K562 (cell line): Measurements from ENCODE around the gene PTPRT.

Experiments
- MYBL2 ChIP-seq, 2 experiments: fragments of 450-650 bp in 1 of 2; sonication (generic) in 1 of 2; formaldehyde crosslinking in 1 of 2; IDR thresholded peaks; 2 replicates each; pipeline versions ENCODE4 v1.6.1 to v1.8.1; 2017 to 2022; ENCODE audit warnings: borderline replicate concordance in 1 of 2, inconsistent platforms in 1 of 2, low read depth in 1 of 2, mild to moderate bottlenecking in 1 of 2, missing genetic modification reagents in 1 of 2, moderate library complexity in 1 of 2
- NR2C2 ChIP-seq, 2 experiments: fragments of 200-800 bp in 1 of 2; sonication (Bioruptor generic) in 1 of 2; sonication (generic) in 1 of 2; formaldehyde crosslinking in 1 of 2; IDR thresholded peaks; 2 replicates each; pipeline versions ENCODE4 v1.6.1 to v1.8.0; 2016 to 2022; ENCODE audit warnings: mild to moderate bottlenecking in 1 of 2, missing compliant biosample characterization in 1 of 2, missing genetic modification characterization in 1 of 2, missing genetic modification reagents in 1 of 2
- POLR2AphosphoS5 ChIP-seq: IDR thresholded peaks from 2 replicates; pipeline ENCODE4 v1.6.1; 2011; ENCODE audit warnings: mild to moderate bottlenecking, low read depth, low read length, moderate library complexity; ENCODE audit not compliant: control insufficient read depth, insufficient read depth
- RAD21 ChIP-seq, 2 experiments: fragments of 250-450 bp in 1 of 2; fragments of 450-650 bp in 1 of 2; sonication (Bioruptor Pico) in 1 of 2; formaldehyde crosslinking in 1 of 2; IDR thresholded peaks in 1 of 2; conservative IDR thresholded peaks in 1 of 2; 2 replicates each; pipeline versions ENCODE4 v1.4.0 to v1.8.0; 2020 to 2022; ENCODE audit warnings: mild to moderate bottlenecking in 2 of 2, moderate library complexity in 1 of 2
- SMAD3 ChIP-seq: fragments of 450-650 bp; formaldehyde crosslinking; conservative IDR thresholded peaks from 2 replicates; pipeline ENCODE4 v1.4.0; 2020; ENCODE audit warnings: mild to moderate bottlenecking
- SREBF2 ChIP-seq: sonication (generic); formaldehyde crosslinking; IDR thresholded peaks from 2 replicates; pipeline ENCODE4 v1.4.0; 2020; ENCODE audit warnings: mild to moderate bottlenecking, missing genetic modification reagents
- TGIF2 ChIP-seq: sonication (generic); formaldehyde crosslinking; IDR thresholded peaks from 2 replicates; pipeline ENCODE4 v1.8.1; 2022; ENCODE audit warnings: mild to moderate bottlenecking, missing genetic modification reagents, moderate library complexity
- ZC3H4 ChIP-seq: sonication (generic); formaldehyde crosslinking; IDR thresholded peaks from 2 replicates; pipeline ENCODE4 v1.9.0; 2021; ENCODE audit warnings: missing genetic modification reagents, borderline replicate concordance
- ZNF23 ChIP-seq: fragments of 250-450 bp; sonication (Bioruptor Pico); IDR thresholded peaks from 2 replicates; pipeline ENCODE4 v1.4.0; 2020; ENCODE audit warnings: mild to moderate bottlenecking
- ZNF232 ChIP-seq: sonication (generic); formaldehyde crosslinking; IDR thresholded peaks from 2 replicates; pipeline ENCODE4 v1.8.0; 2022; ENCODE audit warnings: mild to moderate bottlenecking, missing genetic modification reagents
- TF ChIP-seq, protein P1 (sequence below): fragments of 250-450 bp; sonication (Bioruptor Pico); IDR thresholded peaks from 2 replicates; pipeline ENCODE4 v1.8.0; 2021; ENCODE audit warnings: moderate library complexity, mild to moderate bottlenecking, inconsistent platforms
- TF ChIP-seq, protein P2 (sequence below): fragments of 250-450 bp; sonication (Bioruptor Pico); IDR thresholded peaks from 2 replicates; pipeline ENCODE4 v1.8.0; 2021; ENCODE audit warnings: borderline replicate concordance, mild to moderate bottlenecking, moderate library complexity; ENCODE audit not compliant: poor library complexity, severe bottlenecking
- TF ChIP-seq, protein P3 (sequence below), 3 experiments: IDR thresholded peaks in 2 of 3; conservative IDR thresholded peaks in 1 of 3; 2 replicates each; pipeline ENCODE4 v1.5.1; 2011 to 2012; ENCODE audit warnings: low read length in 3 of 3, mild to moderate bottlenecking in 3 of 3, control low read depth in 2 of 3, improper control_type of control experiment in 1 of 3, inconsistent platforms in 1 of 3, low read depth in 1 of 3, mixed read lengths in 1 of 3, moderate library complexity in 1 of 3; ENCODE audit not compliant: insufficient read depth in 2 of 3
- TF ChIP-seq, protein P4 (sequence below): sonication (generic); formaldehyde crosslinking; IDR thresholded peaks from 2 replicates; pipeline ENCODE4 v1.9.0; 2022; ENCODE audit warnings: mild to moderate bottlenecking, missing genetic modification reagents

DNA sequence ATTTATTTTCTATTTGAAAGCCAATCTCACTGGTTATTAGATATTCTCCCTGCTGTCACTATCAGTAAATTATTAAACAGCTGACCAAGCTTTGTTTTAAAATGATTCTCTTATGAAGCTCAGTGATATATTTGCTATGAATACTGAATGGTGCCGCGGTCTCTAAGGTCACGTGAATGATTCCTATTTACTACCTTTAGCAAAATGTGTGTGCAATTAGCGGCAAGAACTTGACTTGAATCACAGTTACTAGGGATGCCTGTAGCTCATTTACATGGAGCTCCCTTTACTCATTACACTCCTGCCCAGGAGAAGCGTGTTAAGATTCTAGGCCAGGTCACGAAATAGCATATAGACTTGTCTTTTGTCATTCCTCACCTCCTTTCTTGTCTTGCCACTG, 12.4 kb upstream of the PTPRT start:
- TF ChIP-seq POLR2AphosphoS5 = no peak
- TF ChIP-seq, protein P1, sequence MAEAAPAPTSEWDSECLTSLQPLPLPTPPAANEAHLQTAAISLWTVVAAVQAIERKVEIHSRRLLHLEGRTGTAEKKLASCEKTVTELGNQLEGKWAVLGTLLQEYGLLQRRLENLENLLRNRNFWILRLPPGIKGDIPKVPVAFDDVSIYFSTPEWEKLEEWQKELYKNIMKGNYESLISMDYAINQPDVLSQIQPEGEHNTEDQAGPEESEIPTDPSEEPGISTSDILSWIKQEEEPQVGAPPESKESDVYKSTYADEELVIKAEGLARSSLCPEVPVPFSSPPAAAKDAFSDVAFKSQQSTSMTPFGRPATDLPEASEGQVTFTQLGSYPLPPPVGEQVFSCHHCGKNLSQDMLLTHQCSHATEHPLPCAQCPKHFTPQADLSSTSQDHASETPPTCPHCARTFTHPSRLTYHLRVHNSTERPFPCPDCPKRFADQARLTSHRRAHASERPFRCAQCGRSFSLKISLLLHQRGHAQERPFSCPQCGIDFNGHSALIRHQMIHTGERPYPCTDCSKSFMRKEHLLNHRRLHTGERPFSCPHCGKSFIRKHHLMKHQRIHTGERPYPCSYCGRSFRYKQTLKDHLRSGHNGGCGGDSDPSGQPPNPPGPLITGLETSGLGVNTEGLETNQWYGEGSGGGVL (CRISPR knock-in tag) = no peak
- TF ChIP-seq, protein P2, sequence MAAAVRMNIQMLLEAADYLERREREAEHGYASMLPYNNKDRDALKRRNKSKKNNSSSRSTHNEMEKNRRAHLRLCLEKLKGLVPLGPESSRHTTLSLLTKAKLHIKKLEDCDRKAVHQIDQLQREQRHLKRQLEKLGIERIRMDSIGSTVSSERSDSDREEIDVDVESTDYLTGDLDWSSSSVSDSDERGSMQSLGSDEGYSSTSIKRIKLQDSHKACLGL = no peak
- TF ChIP-seq, protein P3, sequence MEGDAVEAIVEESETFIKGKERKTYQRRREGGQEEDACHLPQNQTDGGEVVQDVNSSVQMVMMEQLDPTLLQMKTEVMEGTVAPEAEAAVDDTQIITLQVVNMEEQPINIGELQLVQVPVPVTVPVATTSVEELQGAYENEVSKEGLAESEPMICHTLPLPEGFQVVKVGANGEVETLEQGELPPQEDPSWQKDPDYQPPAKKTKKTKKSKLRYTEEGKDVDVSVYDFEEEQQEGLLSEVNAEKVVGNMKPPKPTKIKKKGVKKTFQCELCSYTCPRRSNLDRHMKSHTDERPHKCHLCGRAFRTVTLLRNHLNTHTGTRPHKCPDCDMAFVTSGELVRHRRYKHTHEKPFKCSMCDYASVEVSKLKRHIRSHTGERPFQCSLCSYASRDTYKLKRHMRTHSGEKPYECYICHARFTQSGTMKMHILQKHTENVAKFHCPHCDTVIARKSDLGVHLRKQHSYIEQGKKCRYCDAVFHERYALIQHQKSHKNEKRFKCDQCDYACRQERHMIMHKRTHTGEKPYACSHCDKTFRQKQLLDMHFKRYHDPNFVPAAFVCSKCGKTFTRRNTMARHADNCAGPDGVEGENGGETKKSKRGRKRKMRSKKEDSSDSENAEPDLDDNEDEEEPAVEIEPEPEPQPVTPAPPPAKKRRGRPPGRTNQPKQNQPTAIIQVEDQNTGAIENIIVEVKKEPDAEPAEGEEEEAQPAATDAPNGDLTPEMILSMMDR (IDR thresholded peaks at IDR 0.05 in 2 of 3, conservative IDR thresholded peaks at IDR 0.05 in 1 of 3; ENCODE audit: insufficient read depth in 2 of 3, low read depth in 1 of 3, low read length in 3 of 3) = no peak
- TF ChIP-seq ZNF232 = no peak
- TF ChIP-seq SMAD3 (CRISPR knock-in tag) = no peak
- TF ChIP-seq ZNF23 (CRISPR knock-in tag) = no peak
- TF ChIP-seq MYBL2 (IDR thresholded peaks at IDR 0.05; ENCODE audit: low read depth) = no peak
- no peak for TF ChIP-seq MYBL2 (CRISPR knock-in tag; IDR thresholded peaks at IDR 0.05; ENCODE audit: borderline replicate concordance)
- TF ChIP-seq, protein P4, sequence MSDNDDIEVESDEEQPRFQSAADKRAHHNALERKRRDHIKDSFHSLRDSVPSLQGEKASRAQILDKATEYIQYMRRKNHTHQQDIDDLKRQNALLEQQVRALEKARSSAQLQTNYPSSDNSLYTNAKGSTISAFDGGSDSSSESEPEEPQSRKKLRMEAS (CRISPR knock-in tag) = no peak
- no peak for TF ChIP-seq NR2C2 (CRISPR knock-in tag; IDR thresholded peaks at IDR 0.05)
- TF ChIP-seq NR2C2 (tag; IDR thresholded peaks at IDR 0.05) = no peak
- no peak for TF ChIP-seq TGIF2 (CRISPR knock-in tag)
- TF ChIP-seq RAD21 (CRISPR knock-in tag; conservative IDR thresholded peaks at IDR 0.05 in 1 of 2, IDR thresholded peaks at IDR 0.05 in 1 of 2) = no peak
- no peak for TF ChIP-seq SREBF2
- no peak for TF ChIP-seq ZC3H4 (CRISPR knock-in tag)
